Natural killer cell (primary cell): ENCODE data around the gene S1PR1. TPM values are rescaled to one million over a fixed set of nuclear protein-coding genes. Genes with fewer than 3 reads are reported as not detected.

Experiments used
- ATAC-seq, 3 donors: fragments of 150-1000 bp in 2 of 3; fragments of 200-7000 bp in 1 of 3; cut with Tn5 transposase; 1 replicate in 1 of 3; 2 replicates in 2 of 3; pipeline ENCODE4 v1.10.0; 2021; ENCODE audit warnings: mild to moderate bottlenecking in 2 of 3, moderate library complexity in 2 of 3
- DNase-seq, 2 donors: peaks; one replicate each; pipeline versions ENCODE4 v3.0.0 to v3.0.0-alpha.2; 2013 to 2021; ENCODE audit warnings: mixed read lengths in 1 of 2
- H3K27ac ChIP-seq: one replicate; pipeline ENCODE4 v1.5.1; 2013; ENCODE audit warnings: mild to moderate bottlenecking, low read length
- H3K27me3 ChIP-seq: one replicate; pipeline ENCODE4 v1.6.1; 2013; ENCODE audit warnings: low read length; ENCODE audit not compliant: control insufficient read depth, insufficient read depth
- H3K36me3 ChIP-seq: one replicate; pipeline ENCODE4 v1.6.1; 2013; ENCODE audit warnings: low read length; ENCODE audit not compliant: control insufficient read depth, insufficient read depth
- H3K4me1 ChIP-seq: one replicate; pipeline ENCODE4 v1.6.1; 2013; ENCODE audit warnings: low read length; ENCODE audit not compliant: control insufficient read depth, insufficient read depth
- H3K4me3 ChIP-seq: one replicate; pipeline ENCODE4 v1.5.1; 2013; ENCODE audit warnings: low read length
- H3K9me3 ChIP-seq: one replicate; pipeline ENCODE4 v1.6.1; 2013; ENCODE audit warnings: low read length; ENCODE audit not compliant: control insufficient read depth, insufficient read depth
- H3K27ac Mint-ChIP-seq, 2 donors: one replicate each; pipeline ENCODE4 v1.8.0; 2022; ENCODE audit warnings: mild to moderate bottlenecking in 2 of 2, mixed read lengths in 2 of 2, moderate library complexity in 1 of 2
- H3K27me3 Mint-ChIP-seq, 2 donors: one replicate each; pipeline ENCODE4 v1.8.0; 2022; ENCODE audit warnings: low read depth in 2 of 2, mixed read lengths in 2 of 2
- H3K36me3 Mint-ChIP-seq: one replicate; pipeline ENCODE4 v1.8.0; 2022; ENCODE audit warnings: mixed read lengths
- H3K4me1 Mint-ChIP-seq, 2 donors: one replicate each; pipeline ENCODE4 v1.8.0; 2022; ENCODE audit warnings: mixed read lengths in 2 of 2
- H3K4me3 Mint-ChIP-seq: one replicate; pipeline ENCODE4 v1.8.0; 2022; ENCODE audit warnings: mild to moderate bottlenecking, moderate library complexity, mixed read lengths
- H3K9me3 Mint-ChIP-seq, 2 donors: one replicate each; pipeline ENCODE4 v1.8.0; 2022; ENCODE audit warnings: mixed read lengths in 2 of 2
- WGBS: methylation state at CpG from one replicate; pipeline ENCODE4 v1.1.7; 2013; ENCODE audit warnings: missing lambda C conversion rate; ENCODE audit not compliant: insufficient coverage; 5-methylcytosine and 5-hydroxymethylcytosine counted together
- intact Hi-C: fragments of 100-400 bp; cut with micrococcal nuclease; formaldehyde crosslinking; loops from one replicate; pipeline ENCODE4 v1.14.2; 2022
- total RNA-seq, 4 donors: library from RNA; stranded (reverse); fragments of 120-200 nt in 1 of 4; gene quantifications; one replicate each; pipeline versions ENCODE4 v1.2.3 to v1.2.4, GENCODE V29; 2013 to 2022
- TF ChIP-seq, protein P1 (sequence below): fragments of 200-600 bp; IDR thresholded peaks from one replicate; pipeline ENCODE4 v1.8.0; 2022; ENCODE audit warnings: antibody characterized with exemption

S1PR1 gene
- total RNA-seq, 3 donors from 2014 or later (not counting 1 experiment from before 2014, with no cell fraction given) = 33.5 to 114 (median 80.2) TPM

DNA sequence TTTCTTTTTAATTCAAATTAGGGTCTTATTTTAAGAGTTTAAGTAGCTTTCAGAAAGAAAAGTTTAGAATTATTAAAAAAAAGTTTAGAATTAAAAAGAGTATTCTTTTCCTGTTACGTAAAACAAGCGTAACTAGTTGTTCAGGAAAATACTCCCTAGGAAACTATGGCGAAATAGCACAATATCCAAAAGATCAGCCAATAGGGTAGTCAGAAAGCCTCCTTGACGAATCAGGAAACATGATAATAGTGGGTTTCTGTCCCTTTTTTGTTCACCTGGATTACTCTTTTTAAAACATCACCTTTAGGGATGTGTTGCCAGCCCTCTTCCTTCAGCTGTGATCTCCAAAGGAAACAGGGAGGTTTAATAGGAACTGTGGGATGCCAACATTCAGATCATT is 25.2 kb downstream of the S1PR1 start:
- Histone ChIP-seq H3K27ac (peak overlapping the region; percentile 45), H3K9me3 (no peaks in the 10 kb centered on the region), H3K36me3 (no peaks in the 10 kb centered on the region), H3K4me3 (no peak overlapping the region), H3K27me3 (no peaks in the 10 kb centered on the region), H3K4me1 (peaks cover 47% of the 10 kb centered on the region)
- peak overlapping the region; percentile 83 for H3K4me3 Mint-ChIP-seq
- H3K27me3 Mint-ChIP-seq = no peaks in the 10 kb centered on the region
- H3K36me3 Mint-ChIP-seq = no peaks in the 10 kb centered on the region
- DNase-seq (no peak), ATAC-seq (no peak)
- no peaks in the 10 kb centered on the region for H3K9me3 Mint-ChIP-seq
- H3K4me1 Mint-ChIP-seq = peaks cover 71 to 82% of the 10 kb centered on the region in 2 donors
- peak overlapping the region; percentile 82 to 89 for H3K27ac Mint-ChIP-seq
- intact Hi-C loops = no loop called here
- TF ChIP-seq, protein P1, sequence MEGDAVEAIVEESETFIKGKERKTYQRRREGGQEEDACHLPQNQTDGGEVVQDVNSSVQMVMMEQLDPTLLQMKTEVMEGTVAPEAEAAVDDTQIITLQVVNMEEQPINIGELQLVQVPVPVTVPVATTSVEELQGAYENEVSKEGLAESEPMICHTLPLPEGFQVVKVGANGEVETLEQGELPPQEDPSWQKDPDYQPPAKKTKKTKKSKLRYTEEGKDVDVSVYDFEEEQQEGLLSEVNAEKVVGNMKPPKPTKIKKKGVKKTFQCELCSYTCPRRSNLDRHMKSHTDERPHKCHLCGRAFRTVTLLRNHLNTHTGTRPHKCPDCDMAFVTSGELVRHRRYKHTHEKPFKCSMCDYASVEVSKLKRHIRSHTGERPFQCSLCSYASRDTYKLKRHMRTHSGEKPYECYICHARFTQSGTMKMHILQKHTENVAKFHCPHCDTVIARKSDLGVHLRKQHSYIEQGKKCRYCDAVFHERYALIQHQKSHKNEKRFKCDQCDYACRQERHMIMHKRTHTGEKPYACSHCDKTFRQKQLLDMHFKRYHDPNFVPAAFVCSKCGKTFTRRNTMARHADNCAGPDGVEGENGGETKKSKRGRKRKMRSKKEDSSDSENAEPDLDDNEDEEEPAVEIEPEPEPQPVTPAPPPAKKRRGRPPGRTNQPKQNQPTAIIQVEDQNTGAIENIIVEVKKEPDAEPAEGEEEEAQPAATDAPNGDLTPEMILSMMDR = no peak
- WGBS = 80% methylated on average over 1 of the region's 4 CpGs

DNA sequence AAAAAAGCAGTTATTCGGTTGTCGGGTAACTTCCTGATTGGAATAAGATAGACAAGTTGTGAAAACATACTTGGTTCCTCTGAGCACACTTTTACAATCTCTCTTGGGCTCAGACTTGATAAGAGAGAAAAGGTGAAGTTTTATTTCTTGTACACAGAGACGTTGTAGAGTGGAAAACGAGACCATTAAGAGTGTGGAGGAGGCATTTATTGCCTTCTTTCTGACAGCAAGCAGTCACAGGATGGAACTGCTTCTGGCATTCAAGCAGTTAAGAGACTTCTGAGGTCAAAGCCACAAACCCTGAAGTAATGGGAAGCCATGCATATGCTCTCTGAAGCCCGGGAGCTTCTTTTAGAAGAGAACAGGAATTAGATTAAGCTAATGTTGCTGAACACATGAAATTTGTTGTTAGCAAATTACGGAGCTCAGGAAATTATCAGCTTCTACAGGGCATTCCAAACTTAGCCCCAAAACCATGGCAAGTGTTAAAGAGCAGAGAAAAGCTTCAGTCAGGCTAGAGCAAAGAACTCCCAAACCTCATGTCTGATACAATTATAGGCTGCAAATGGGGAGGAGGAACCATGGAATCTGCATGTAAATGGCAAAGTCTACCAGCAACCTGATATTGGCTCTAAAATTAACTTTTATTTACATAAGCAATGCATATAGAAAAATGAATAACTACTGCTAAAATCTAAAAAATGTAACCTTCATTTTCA is 26.0 kb downstream of the S1PR1 start:
- WGBS = 2% methylated on average over 6 of the region's 6 CpGs
- peak in 1 of 2 donors; percentile 64 for DNase-seq
- no peaks in the 10 kb centered on the region for H3K27me3 Mint-ChIP-seq

DNA sequence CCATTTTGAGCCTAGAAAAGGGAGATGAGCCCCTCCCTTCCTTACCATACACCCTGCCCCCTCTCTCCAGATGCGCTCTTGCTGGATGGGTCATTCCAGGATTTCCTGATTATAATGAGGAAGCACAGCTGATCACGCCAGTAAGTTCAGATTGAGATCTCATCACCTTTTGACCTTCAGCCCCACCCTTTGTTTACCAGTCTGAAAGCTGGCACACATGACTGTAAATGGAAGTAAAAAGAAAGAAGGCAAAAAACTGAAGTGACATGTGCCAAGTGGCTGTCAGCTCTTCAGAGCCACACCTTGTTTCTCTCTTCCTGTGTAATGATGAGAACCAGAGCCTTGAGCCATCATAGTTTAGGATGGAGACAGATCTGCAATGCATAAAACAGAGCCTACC is 27.9 kb downstream of the S1PR1 start:
- Histone ChIP-seq H3K27me3 (no peaks in the 10 kb centered on the region), H3K4me1 (peaks cover 31% of the 10 kb centered on the region), H3K27ac (peak overlapping the region; percentile 49), H3K36me3 (no peaks in the 10 kb centered on the region), H3K9me3 (no peaks in the 10 kb centered on the region), H3K4me3 (no peak overlapping the region)
- ATAC-seq (peak; percentile 66 to 73 (median 70)), DNase-seq (peak in 1 of 2 donors; percentile 61)
- Mint-ChIP-seq H3K27ac (peak overlapping the region; percentile 56 to 57), H3K36me3 (no peaks in the 10 kb centered on the region), H3K9me3 (no peaks in the 10 kb centered on the region), H3K27me3 (no peaks in the 10 kb centered on the region), H3K4me3 (peak overlapping the region; percentile 32), H3K4me1 (peaks cover 64 to 72% of the 10 kb centered on the region in 2 donors)
- 25% methylated on average over 2 of the region's 2 CpGs for WGBS
- TF ChIP-seq, protein P1 = no peak
- intact Hi-C loops = loop anchor here (2.0 kb wide), 1 partner anchor 14 kb away; no protein-coding TSS in a partner anchor

More for the DNA sequence above, 26.0 kb downstream of the S1PR1 start:
- Histone ChIP-seq H3K27me3 (no peaks in the 10 kb centered on the region), H3K4me1 (peaks cover 40% of the 10 kb centered on the region), H3K9me3 (no peaks in the 10 kb centered on the region), H3K4me3 (no peak overlapping the region), H3K27ac (peak overlapping the region; percentile 45), H3K36me3 (no peaks in the 10 kb centered on the region)
- intact Hi-C loops = no loop called here
- peak in 1 of 3 donors; percentile 48 for ATAC-seq
- peak overlapping the region; percentile 83 for H3K4me3 Mint-ChIP-seq
- peak overlapping the region; percentile 82 to 89 for H3K27ac Mint-ChIP-seq
- no peaks in the 10 kb centered on the region for H3K36me3 Mint-ChIP-seq
- peaks cover 71 to 82% of the 10 kb centered on the region in 2 donors for H3K4me1 Mint-ChIP-seq
- TF ChIP-seq, protein P1 = no peak
- H3K9me3 Mint-ChIP-seq = no peaks in the 10 kb centered on the region
